ENCODE measurements around the gene SMLR1. TPM values are rescaled to one million over a fixed set of nuclear protein-coding genes. Genes with fewer than 3 reads are reported as not detected.

SMLR1 gene
- total RNA-seq, 1 experiment from 2014 or later = not detected

DNA sequence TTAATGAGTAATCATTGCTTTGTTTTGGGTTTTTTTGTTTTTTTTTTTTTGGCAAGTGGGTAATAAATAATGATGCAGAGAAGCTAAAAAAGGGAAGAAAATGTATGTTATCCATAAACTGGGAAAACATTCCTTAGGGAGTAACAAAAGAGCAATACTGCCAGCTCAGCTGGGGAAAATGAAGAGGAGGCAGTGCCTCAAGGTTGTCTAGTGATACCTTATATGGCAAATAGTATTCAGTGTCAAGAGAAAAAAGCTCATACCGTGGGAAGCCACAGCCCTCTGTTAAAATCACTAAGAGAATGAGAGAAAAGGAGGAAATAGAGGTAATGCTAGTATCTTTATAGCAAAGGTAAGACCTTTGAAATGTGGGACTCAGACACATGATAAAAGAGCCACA lies 47.1 kb upstream of the SMLR1 start:
- ChIA-PET CTCF (no interaction called here), POLR2A (ENCODE audit: low non-redundant PET) (no interaction called here)
- intact Hi-C loops (cut with micrococcal nuclease; ENCODE audit: unreplicated experiment) = no loop called here
- Histone ChIP-seq H3K4me1 (ENCODE audit: insufficient read depth, low read length, poor library complexity, severe bottlenecking) (no peaks in the 10 kb centered on the region), H3K9me3 (ENCODE audit: low read depth, low read length, poor library complexity, severe bottlenecking) (no peaks in the 10 kb centered on the region), H3K27ac (ENCODE audit: low read depth, low read length, poor library complexity, severe bottlenecking) (no peak overlapping the region), H3K4me3 (ENCODE audit: low read depth, low read length, poor library complexity, severe bottlenecking) (no peak overlapping the region), H3K27me3 (replicated peaks; ENCODE audit: insufficient read depth, low read depth, low read length, poor library complexity) (no peaks in the 10 kb centered on the region), H3K36me3 (ENCODE audit: insufficient read depth, low read length, poor library complexity, severe bottlenecking) (no peaks in the 10 kb centered on the region)
- DNase-seq (ENCODE audit: low spot score) = no peak
- no peak for TF ChIP-seq EZH2 (IDR thresholded peaks at IDR 0.05; ENCODE audit: borderline replicate concordance, low read depth, low read length, poor library complexity, severe bottlenecking)
- TF ChIP-seq, protein P1, sequence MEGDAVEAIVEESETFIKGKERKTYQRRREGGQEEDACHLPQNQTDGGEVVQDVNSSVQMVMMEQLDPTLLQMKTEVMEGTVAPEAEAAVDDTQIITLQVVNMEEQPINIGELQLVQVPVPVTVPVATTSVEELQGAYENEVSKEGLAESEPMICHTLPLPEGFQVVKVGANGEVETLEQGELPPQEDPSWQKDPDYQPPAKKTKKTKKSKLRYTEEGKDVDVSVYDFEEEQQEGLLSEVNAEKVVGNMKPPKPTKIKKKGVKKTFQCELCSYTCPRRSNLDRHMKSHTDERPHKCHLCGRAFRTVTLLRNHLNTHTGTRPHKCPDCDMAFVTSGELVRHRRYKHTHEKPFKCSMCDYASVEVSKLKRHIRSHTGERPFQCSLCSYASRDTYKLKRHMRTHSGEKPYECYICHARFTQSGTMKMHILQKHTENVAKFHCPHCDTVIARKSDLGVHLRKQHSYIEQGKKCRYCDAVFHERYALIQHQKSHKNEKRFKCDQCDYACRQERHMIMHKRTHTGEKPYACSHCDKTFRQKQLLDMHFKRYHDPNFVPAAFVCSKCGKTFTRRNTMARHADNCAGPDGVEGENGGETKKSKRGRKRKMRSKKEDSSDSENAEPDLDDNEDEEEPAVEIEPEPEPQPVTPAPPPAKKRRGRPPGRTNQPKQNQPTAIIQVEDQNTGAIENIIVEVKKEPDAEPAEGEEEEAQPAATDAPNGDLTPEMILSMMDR (conservative IDR thresholded peaks at IDR 0.05; ENCODE audit: low read depth, low read length) = no peak
- no TSS peak for BruUV-seq (replicated peaks)

DNA sequence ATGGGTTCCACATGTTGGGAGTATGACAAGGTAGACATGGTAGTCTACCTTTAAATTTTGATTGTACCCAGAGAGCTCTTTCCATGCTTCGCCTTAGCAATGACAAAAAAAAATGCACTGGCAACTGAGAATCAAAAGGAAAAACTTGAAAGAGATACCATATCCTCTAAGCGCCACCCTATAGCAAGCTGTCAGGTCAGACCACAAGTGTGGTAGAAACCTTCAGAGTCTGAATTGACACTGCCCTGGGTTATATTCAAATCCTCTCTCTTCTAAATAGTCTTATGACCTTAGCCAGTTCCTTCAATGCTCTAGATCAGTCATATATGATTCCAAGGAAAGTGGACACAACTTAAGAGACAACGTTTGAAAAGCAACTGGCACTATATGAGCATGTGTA lies 45.6 kb upstream of the SMLR1 start:
- Histone ChIP-seq H3K9me3 (ENCODE audit: low read depth, low read length, poor library complexity, severe bottlenecking) (no peaks in the 10 kb centered on the region), H3K4me3 (ENCODE audit: low read depth, low read length, poor library complexity, severe bottlenecking) (no peak overlapping the region), H3K27ac (ENCODE audit: low read depth, low read length, poor library complexity, severe bottlenecking) (no peak overlapping the region), H3K4me1 (ENCODE audit: insufficient read depth, low read length, poor library complexity, severe bottlenecking) (no peaks in the 10 kb centered on the region), H3K36me3 (ENCODE audit: insufficient read depth, low read length, poor library complexity, severe bottlenecking) (no peaks in the 10 kb centered on the region), H3K27me3 (replicated peaks; ENCODE audit: insufficient read depth, low read depth, low read length, poor library complexity) (no peaks in the 10 kb centered on the region)
- no TSS peak for BruUV-seq (replicated peaks)
- ChIA-PET CTCF (no interaction called here), POLR2A (ENCODE audit: low non-redundant PET) (no interaction called here)
- intact Hi-C loops (cut with micrococcal nuclease; ENCODE audit: unreplicated experiment) = no loop called here
- no peak for TF ChIP-seq EZH2 (IDR thresholded peaks at IDR 0.05; ENCODE audit: borderline replicate concordance, low read depth, low read length, poor library complexity, severe bottlenecking)
- TF ChIP-seq, protein P1 (conservative IDR thresholded peaks at IDR 0.05; ENCODE audit: low read depth, low read length) = no peak
- DNase-seq (ENCODE audit: low spot score) = no peak

DNA sequence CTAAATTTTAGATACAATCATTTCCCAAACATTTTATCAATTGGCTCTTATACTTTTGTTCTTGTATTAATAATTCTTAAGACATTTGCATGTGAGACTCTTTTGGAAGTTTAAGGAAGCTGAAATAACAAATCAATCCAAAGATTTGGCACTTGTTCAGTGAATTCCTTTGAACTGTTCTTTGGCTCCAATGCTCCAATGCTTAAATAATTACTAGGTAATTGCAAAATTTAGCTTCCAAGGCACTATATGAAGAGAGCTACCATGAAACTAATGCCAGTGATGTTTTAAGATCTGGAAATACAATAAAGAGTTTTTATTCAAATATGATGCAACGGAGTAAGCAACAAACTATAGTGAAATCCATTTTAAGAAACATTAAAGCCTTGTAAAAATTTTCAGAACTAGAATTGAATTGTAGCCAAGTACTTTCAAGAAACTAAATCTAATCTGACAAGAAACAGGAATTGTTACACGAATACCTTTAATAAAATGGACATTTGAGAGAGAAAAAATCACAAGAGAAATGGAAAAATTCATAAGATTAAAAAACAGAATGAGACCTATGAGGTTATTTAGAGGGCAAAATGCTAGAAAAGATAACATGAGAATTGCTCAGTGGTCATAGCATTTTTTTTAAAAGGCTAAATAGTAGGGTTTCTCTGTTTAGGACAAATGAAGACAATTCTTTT lies 43.6 kb upstream of the SMLR1 start:
- Histone ChIP-seq H3K27ac (ENCODE audit: low read depth, low read length, poor library complexity, severe bottlenecking) (no peak overlapping the region), H3K27me3 (replicated peaks; ENCODE audit: insufficient read depth, low read depth, low read length, poor library complexity) (no peaks in the 10 kb centered on the region), H3K36me3 (ENCODE audit: insufficient read depth, low read length, poor library complexity, severe bottlenecking) (no peaks in the 10 kb centered on the region), H3K4me3 (ENCODE audit: low read depth, low read length, poor library complexity, severe bottlenecking) (no peak overlapping the region), H3K4me1 (ENCODE audit: insufficient read depth, low read length, poor library complexity, severe bottlenecking) (no peaks in the 10 kb centered on the region), H3K9me3 (ENCODE audit: low read depth, low read length, poor library complexity, severe bottlenecking) (no peaks in the 10 kb centered on the region)
- no peak for DNase-seq (ENCODE audit: low spot score)
- POLR2A ChIA-PET (ENCODE audit: low non-redundant PET) = no interaction called here
- no TSS peak for BruUV-seq (replicated peaks)
- CTCF ChIA-PET = no interaction called here
- TF ChIP-seq, protein P1 (conservative IDR thresholded peaks at IDR 0.05; ENCODE audit: low read depth, low read length) = no peak
- TF ChIP-seq EZH2 (IDR thresholded peaks at IDR 0.05; ENCODE audit: borderline replicate concordance, low read depth, low read length, poor library complexity, severe bottlenecking) = no peak
- intact Hi-C loops (cut with micrococcal nuclease; ENCODE audit: unreplicated experiment) = no loop called here
